Measurements from ENCODE around the gene RASGRF2.

DNA sequence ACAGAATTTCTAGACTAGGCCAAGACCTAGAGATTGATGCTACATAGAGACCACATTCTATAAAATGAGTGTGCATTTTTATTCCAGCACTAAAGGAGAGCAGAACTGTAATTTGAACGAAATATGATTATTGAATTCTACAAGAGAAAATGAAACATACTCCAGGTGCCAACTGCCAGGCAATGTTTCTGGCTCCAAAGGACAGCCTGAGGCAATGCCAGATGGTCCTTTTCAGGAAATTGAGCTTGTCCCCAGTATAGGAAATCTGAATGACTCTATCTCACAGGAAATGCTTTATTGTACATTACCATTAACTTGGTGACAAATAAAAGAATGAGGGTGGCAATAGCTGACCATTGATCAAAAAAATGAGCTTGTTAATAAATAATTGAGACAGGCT lies 28.8 kb upstream of the RASGRF2 start:
- TF ChIP-seq FOXP2 (optimal IDR thresholded peaks at IDR 0.05; ENCODE audit: control extremely low read depth, extremely low read length, insufficient read depth) (no peak), POLR2AphosphoS5 (IDR thresholded peaks at IDR 0.05; ENCODE audit: borderline replicate concordance, low read depth, low read length) (no peak), EZH2 (IDR thresholded peaks at IDR 0.05) (no peak)
